Liver (tissue), 9 donors: Measurements from ENCODE around the gene LBH. TPM values are rescaled to one million over a fixed set of nuclear protein-coding genes. Genes with fewer than 3 reads are reported as not detected.

Experiments
- DNase-seq: peaks from one replicate; pipeline ENCODE4 v3.0.0-alpha.2; 2017; ENCODE audit warnings: low spot score
- H3K27ac ChIP-seq, 2 donors: one replicate each; pipeline ENCODE4 v1.7.0; 2013; ENCODE audit warnings: inconsistent platforms in 2 of 2, low read length in 2 of 2, control low read depth in 1 of 2, low read depth in 1 of 2, mild to moderate bottlenecking in 1 of 2
- H3K27me3 ChIP-seq, 4 donors: one replicate each; pipeline versions ENCODE4 v1.6.1 to v1.7.0; 2013; ENCODE audit warnings: low read length in 3 of 4, inconsistent platforms in 1 of 4, mild to moderate bottlenecking in 1 of 4, moderate library complexity in 1 of 4; ENCODE audit not compliant: control insufficient read depth in 4 of 4, insufficient read depth in 4 of 4
- H3K36me3 ChIP-seq, 4 donors: one replicate each; pipeline versions ENCODE4 v1.6.1 to v1.7.0; 2013; ENCODE audit warnings: low read length in 3 of 4, mild to moderate bottlenecking in 3 of 4, low read depth in 1 of 4, moderate library complexity in 1 of 4; ENCODE audit not compliant: control insufficient read depth in 4 of 4, insufficient read depth in 3 of 4
- H3K4me1 ChIP-seq, 4 donors: one replicate each; pipeline versions ENCODE4 v1.6.1 to v1.7.0; 2013; ENCODE audit warnings: low read length in 3 of 4, mild to moderate bottlenecking in 3 of 4, moderate library complexity in 1 of 4; ENCODE audit not compliant: control insufficient read depth in 4 of 4, insufficient read depth in 4 of 4
- H3K4me3 ChIP-seq, 3 donors: one replicate each; pipeline versions ENCODE4 v1.6.1 to v1.7.0; 2013; ENCODE audit warnings: low read length in 3 of 3, control low read depth in 1 of 3, low read depth in 1 of 3, mild to moderate bottlenecking in 1 of 3
- H3K9ac ChIP-seq, 2 donors: one replicate each; pipeline ENCODE4 v1.7.0; 2013; ENCODE audit warnings: low read length in 2 of 2, mild to moderate bottlenecking in 2 of 2, moderate library complexity in 2 of 2, control low read depth in 1 of 2, low read depth in 1 of 2
- H3K9me3 ChIP-seq, 4 donors: one replicate each; pipeline versions ENCODE4 v1.6.1 to v1.7.0; 2013; ENCODE audit warnings: low read length in 3 of 4; ENCODE audit not compliant: control insufficient read depth in 4 of 4
- EGR1 ChIP-seq, 2 donors: IDR thresholded peaks; 2 replicates each; pipeline ENCODE4 v1.6.1; 2016 to 2018; ENCODE audit warnings: antibody characterized with exemption in 2 of 2, low read depth in 2 of 2
- FOXA1 ChIP-seq: IDR thresholded peaks from 2 replicates; pipeline ENCODE4 v1.6.1; 2016; ENCODE audit warnings: antibody characterized with exemption
- FOXA2 ChIP-seq: IDR thresholded peaks from 2 replicates; pipeline ENCODE4 v1.6.1; 2016; ENCODE audit warnings: antibody characterized with exemption
- GABPA ChIP-seq, 2 donors: IDR thresholded peaks in 1 of 2; conservative IDR thresholded peaks in 1 of 2; 2 replicates each; pipeline ENCODE4 v1.6.1; 2016; ENCODE audit warnings: antibody characterized with exemption in 2 of 2, mild to moderate bottlenecking in 1 of 2, moderate library complexity in 1 of 2
- HNF4A ChIP-seq, 2 donors: conservative IDR thresholded peaks; 2 replicates each; pipeline ENCODE4 v1.6.1; 2016; ENCODE audit warnings: antibody characterized with exemption in 2 of 2, mild to moderate bottlenecking in 2 of 2
- HNF4G ChIP-seq: IDR thresholded peaks from 2 replicates; pipeline ENCODE4 v1.6.1; 2016; ENCODE audit warnings: antibody characterized with exemption
- JUND ChIP-seq, 2 donors: IDR thresholded peaks; 2 replicates each; pipeline ENCODE4 v1.6.1; 2016; ENCODE audit warnings: antibody characterized with exemption in 2 of 2
- NR2F2 ChIP-seq: IDR thresholded peaks from 2 replicates; pipeline ENCODE4 v1.6.1; 2016; ENCODE audit warnings: antibody characterized with exemption
- RAD21 ChIP-seq, 2 donors: IDR thresholded peaks; 2 replicates each; pipeline ENCODE4 v1.6.1; 2016; ENCODE audit warnings: antibody characterized with exemption in 2 of 2, mild to moderate bottlenecking in 2 of 2
- RXRA ChIP-seq, 2 donors: IDR thresholded peaks; 2 replicates each; pipeline ENCODE4 v1.6.1; 2017 to 2018; ENCODE audit warnings: antibody characterized with exemption in 2 of 2, mild to moderate bottlenecking in 1 of 2
- SP1 ChIP-seq: IDR thresholded peaks from 2 replicates; pipeline ENCODE4 v1.6.1; 2018; ENCODE audit warnings: antibody characterized with exemption, mild to moderate bottlenecking
- TAF1 ChIP-seq: conservative IDR thresholded peaks from 2 replicates; pipeline ENCODE4 v1.6.1; 2016; ENCODE audit warnings: antibody characterized with exemption, mild to moderate bottlenecking
- YY1 ChIP-seq: IDR thresholded peaks from 2 replicates; pipeline ENCODE4 v1.6.1; 2016; ENCODE audit warnings: antibody characterized with exemption, mild to moderate bottlenecking
- WGBS: extraction: QIAGEN DNeasy Blood & Tissue Kit; methylation state at CpG from one replicate; pipeline ENCODE4 v1.1.7; 2013; 5-methylcytosine and 5-hydroxymethylcytosine counted together
- polyA plus RNA-seq, 2 donors: library from polyadenylated mRNA; stranded (reverse) in 1 of 2; unstranded in 1 of 2; fragments of 200-250 nt in 1 of 2; fragments of >200 nt in 1 of 2; fragmentation: Nextera tagmentation in 1 of 2; extraction: Ambion mirVana in 1 of 2; gene quantifications; one replicate each; pipeline versions ENCODE4 v1.2.1 to v1.2.3, GENCODE V29; 2013 to 2015
- total RNA-seq, 2 donors: library from RNA; depleted of rRNA; stranded (reverse); fragments of >200 nt; gene quantifications; one replicate each; pipeline ENCODE4 v1.2.3, GENCODE V29; 2014
- TF ChIP-seq, protein P1 (sequence below): fragments of 150-350 bp; IDR thresholded peaks from 2 replicates; pipeline ENCODE4 v1.5.1; 2017; ENCODE audit warnings: improper control_type of control experiment, low read depth, low read length; ENCODE audit not compliant: missing input control
- TF ChIP-seq, protein P2 (sequence below): IDR thresholded peaks from 2 replicates; pipeline ENCODE4 v1.6.1; 2016; ENCODE audit warnings: antibody characterized with exemption
- TF ChIP-seq, protein P3 (sequence below): IDR thresholded peaks from 2 replicates; pipeline ENCODE4 v1.6.1; 2016; ENCODE audit warnings: antibody characterized with exemption
- TF ChIP-seq, protein P4 (sequence below): IDR thresholded peaks from 2 replicates; pipeline ENCODE4 v1.6.1; 2016; ENCODE audit warnings: antibody characterized with exemption, mild to moderate bottlenecking
- TF ChIP-seq, protein P5 (sequence below): IDR thresholded peaks from 2 replicates; pipeline ENCODE4 v1.6.1; 2016; ENCODE audit warnings: antibody characterized with exemption
- donor health status: healthy.
- donor health status: healthy.
- donor health status: healthy.
- donor health status: healthy.
- donor health status: healthy.

LBH gene
- total and polyA plus RNA-seq, 4 donors, result 4.1 to 50.8 (median 9.1) TPM

DNA sequence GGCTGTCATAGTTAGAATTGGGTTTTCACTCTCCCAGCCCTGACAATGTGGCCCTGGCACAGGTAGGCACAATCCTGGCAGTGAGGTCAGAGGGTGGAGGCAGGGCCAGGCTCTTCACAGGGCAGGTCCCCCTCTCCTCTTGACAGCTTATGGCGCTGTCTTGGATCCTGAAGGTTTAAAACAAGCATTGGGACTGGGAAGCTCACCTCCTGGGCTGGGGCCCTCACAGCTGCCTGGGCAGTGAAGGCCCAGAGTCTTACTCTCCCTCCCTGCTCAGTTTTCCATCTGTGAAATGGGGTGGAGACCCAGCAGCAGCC, 23.3 kb downstream of the LBH start:
- H3K27me3 ChIP-seq, result no peaks in the 10 kb centered on the region
- peak overlapping the region in 1 of 2 donors; percentile 33 for H3K27ac ChIP-seq

DNA sequence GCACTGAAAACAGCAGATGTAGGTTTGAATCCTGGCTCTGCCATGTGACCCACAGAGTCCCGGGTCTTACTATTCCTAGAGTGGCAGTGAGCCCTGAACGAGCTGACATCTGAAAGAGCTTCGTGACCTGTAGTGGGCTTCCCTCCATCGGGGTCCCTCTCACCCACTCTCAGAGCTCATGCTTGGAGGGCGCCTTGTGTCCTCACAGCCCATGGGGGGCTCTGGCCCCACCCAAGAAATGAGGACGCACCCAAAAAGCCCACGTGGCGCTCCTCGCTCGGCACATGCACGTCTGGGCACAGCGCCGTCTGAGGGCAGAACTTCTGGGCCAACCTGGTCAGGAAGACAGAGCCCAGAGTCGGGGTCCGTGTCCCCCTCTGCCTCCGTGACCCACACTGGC, 23.7 kb downstream of the LBH start:
- 93% methylated on average over 16 of the region's 16 CpGs for WGBS
- Histone ChIP-seq H3K4me1 (peaks cover 0 to 4% (median 2%) of the 10 kb centered on the region in 4 donors), H3K27me3 (no peaks in the 10 kb centered on the region)
- TF ChIP-seq RXRA (IDR thresholded peaks at IDR 0.05) (no peak), YY1 (no peak), JUND (IDR thresholded peaks at IDR 0.05) (no peak), FOXA2 (no peak), NR2F2 (no peak), TAF1 (no peak), GABPA (IDR thresholded peaks at IDR 0.05 in 1 of 2, conservative IDR thresholded peaks at IDR 0.05 in 1 of 2) (no peak), FOXA1 (no peak), HNF4G (no peak)
- TF ChIP-seq, protein P1, sequence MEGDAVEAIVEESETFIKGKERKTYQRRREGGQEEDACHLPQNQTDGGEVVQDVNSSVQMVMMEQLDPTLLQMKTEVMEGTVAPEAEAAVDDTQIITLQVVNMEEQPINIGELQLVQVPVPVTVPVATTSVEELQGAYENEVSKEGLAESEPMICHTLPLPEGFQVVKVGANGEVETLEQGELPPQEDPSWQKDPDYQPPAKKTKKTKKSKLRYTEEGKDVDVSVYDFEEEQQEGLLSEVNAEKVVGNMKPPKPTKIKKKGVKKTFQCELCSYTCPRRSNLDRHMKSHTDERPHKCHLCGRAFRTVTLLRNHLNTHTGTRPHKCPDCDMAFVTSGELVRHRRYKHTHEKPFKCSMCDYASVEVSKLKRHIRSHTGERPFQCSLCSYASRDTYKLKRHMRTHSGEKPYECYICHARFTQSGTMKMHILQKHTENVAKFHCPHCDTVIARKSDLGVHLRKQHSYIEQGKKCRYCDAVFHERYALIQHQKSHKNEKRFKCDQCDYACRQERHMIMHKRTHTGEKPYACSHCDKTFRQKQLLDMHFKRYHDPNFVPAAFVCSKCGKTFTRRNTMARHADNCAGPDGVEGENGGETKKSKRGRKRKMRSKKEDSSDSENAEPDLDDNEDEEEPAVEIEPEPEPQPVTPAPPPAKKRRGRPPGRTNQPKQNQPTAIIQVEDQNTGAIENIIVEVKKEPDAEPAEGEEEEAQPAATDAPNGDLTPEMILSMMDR, result no peak
- TF ChIP-seq, protein P2, sequence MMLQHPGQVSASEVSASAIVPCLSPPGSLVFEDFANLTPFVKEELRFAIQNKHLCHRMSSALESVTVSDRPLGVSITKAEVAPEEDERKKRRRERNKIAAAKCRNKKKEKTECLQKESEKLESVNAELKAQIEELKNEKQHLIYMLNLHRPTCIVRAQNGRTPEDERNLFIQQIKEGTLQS, result no peak

More for the DNA sequence above, 23.3 kb downstream of the LBH start:
- WGBS, result 98% methylated on average over 1 of the region's 1 CpG
- no peak for TF ChIP-seq NR2F2
- TF ChIP-seq HNF4G, result no peak
- no peak for TF ChIP-seq RAD21 (IDR thresholded peaks at IDR 0.05)
- TF ChIP-seq FOXA2, result no peak
- no peak for TF ChIP-seq GABPA (IDR thresholded peaks at IDR 0.05 in 1 of 2, conservative IDR thresholded peaks at IDR 0.05 in 1 of 2)
- TF ChIP-seq YY1, result no peak
- TF ChIP-seq HNF4A (conservative IDR thresholded peaks at IDR 0.05), result no peak
- TF ChIP-seq, protein P3, sequence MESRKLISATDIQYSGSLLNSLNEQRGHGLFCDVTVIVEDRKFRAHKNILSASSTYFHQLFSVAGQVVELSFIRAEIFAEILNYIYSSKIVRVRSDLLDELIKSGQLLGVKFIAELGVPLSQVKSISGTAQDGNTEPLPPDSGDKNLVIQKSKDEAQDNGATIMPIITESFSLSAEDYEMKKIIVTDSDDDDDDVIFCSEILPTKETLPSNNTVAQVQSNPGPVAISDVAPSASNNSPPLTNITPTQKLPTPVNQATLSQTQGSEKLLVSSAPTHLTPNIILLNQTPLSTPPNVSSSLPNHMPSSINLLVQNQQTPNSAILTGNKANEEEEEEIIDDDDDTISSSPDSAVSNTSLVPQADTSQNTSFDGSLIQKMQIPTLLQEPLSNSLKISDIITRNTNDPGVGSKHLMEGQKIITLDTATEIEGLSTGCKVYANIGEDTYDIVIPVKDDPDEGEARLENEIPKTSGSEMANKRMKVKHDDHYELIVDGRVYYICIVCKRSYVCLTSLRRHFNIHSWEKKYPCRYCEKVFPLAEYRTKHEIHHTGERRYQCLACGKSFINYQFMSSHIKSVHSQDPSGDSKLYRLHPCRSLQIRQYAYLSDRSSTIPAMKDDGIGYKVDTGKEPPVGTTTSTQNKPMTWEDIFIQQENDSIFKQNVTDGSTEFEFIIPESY, result no peak
- no peak for TF ChIP-seq FOXA1
- TF ChIP-seq RXRA (IDR thresholded peaks at IDR 0.05), result no peak
- no peak for TF ChIP-seq TAF1
- TF ChIP-seq JUND (IDR thresholded peaks at IDR 0.05), result no peak
- TF ChIP-seq, protein P2, result no peak
- TF ChIP-seq, protein P4, sequence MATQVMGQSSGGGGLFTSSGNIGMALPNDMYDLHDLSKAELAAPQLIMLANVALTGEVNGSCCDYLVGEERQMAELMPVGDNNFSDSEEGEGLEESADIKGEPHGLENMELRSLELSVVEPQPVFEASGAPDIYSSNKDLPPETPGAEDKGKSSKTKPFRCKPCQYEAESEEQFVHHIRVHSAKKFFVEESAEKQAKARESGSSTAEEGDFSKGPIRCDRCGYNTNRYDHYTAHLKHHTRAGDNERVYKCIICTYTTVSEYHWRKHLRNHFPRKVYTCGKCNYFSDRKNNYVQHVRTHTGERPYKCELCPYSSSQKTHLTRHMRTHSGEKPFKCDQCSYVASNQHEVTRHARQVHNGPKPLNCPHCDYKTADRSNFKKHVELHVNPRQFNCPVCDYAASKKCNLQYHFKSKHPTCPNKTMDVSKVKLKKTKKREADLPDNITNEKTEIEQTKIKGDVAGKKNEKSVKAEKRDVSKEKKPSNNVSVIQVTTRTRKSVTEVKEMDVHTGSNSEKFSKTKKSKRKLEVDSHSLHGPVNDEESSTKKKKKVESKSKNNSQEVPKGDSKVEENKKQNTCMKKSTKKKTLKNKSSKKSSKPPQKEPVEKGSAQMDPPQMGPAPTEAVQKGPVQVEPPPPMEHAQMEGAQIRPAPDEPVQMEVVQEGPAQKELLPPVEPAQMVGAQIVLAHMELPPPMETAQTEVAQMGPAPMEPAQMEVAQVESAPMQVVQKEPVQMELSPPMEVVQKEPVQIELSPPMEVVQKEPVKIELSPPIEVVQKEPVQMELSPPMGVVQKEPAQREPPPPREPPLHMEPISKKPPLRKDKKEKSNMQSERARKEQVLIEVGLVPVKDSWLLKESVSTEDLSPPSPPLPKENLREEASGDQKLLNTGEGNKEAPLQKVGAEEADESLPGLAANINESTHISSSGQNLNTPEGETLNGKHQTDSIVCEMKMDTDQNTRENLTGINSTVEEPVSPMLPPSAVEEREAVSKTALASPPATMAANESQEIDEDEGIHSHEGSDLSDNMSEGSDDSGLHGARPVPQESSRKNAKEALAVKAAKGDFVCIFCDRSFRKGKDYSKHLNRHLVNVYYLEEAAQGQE, result no peak
- TF ChIP-seq EGR1 (IDR thresholded peaks at IDR 0.05; ENCODE audit: low read depth in 2 of 2), result no peak
- TF ChIP-seq SP1, result no peak
- TF ChIP-seq, protein P5, sequence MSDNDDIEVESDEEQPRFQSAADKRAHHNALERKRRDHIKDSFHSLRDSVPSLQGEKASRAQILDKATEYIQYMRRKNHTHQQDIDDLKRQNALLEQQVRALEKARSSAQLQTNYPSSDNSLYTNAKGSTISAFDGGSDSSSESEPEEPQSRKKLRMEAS, result no peak
- TF ChIP-seq, protein P1, result no peak
- Histone ChIP-seq H3K9me3 (no peaks in the 10 kb centered on the region), H3K4me3 (no peak overlapping the region), H3K9ac (no peak overlapping the region), H3K4me1 (peaks cover 0 to 4% (median 2%) of the 10 kb centered on the region in 4 donors), H3K36me3 (no peaks in the 10 kb centered on the region)
- no peak for DNase-seq

More for the DNA sequence above, 23.7 kb downstream of the LBH start:
- Histone ChIP-seq H3K36me3 (no peaks in the 10 kb centered on the region), H3K9ac (no peak overlapping the region), H3K4me3 (no peak overlapping the region), H3K9me3 (no peaks in the 10 kb centered on the region), H3K27ac (no peak overlapping the region)
- no peak for DNase-seq
